ENCODE data around the gene COLEC12.

COLEC12 gene

GRCh38 chr18:374721-375168 lies 125.8 kb downstream of the COLEC12 start:
- Histone ChIP-seq H3K9me3 (ENCODE audit: control insufficient read depth, insufficient read depth, low read depth, low read length) (no peaks in the 10 kb centered on the region), H3K4me1 (ENCODE audit: control insufficient read depth, insufficient read depth, low read length) (no peaks in the 10 kb centered on the region), H3K36me3 (ENCODE audit: control insufficient read depth in 2 of 2, insufficient read depth in 1 of 2, low read length in 2 of 2) (no peaks in the 10 kb centered on the region), H3K4me3 (ENCODE audit: low read depth, low read length) (no peak overlapping the region), H3K27ac (ENCODE audit: extremely low read depth, low read depth, low read length) (no peak overlapping the region)
- TF ChIP-seq ZNF518A (tag by site-specific recombination; conservative IDR thresholded peaks at IDR 0.05; ENCODE audit: low read depth) (no peak), HOXD13 (CRISPR knock-in tag; IDR thresholded peaks at IDR 0.05; ENCODE audit: borderline replicate concordance) (no peak), ZIC2 (tag by site-specific recombination; IDR thresholded peaks at IDR 0.05) (no peak), ZNF513 (tag by site-specific recombination; IDR thresholded peaks at IDR 0.05) (no peak), ZNF544 (tag by site-specific recombination; IDR thresholded peaks at IDR 0.05) (no peak), ZNF621 (tag by site-specific recombination; IDR thresholded peaks at IDR 0.05) (no peak), ZNF521 (tag by site-specific recombination; IDR thresholded peaks at IDR 0.05) (no peak), ZNF350 (tag by site-specific recombination; IDR thresholded peaks at IDR 0.05) (no peak)
- CTCF ChIA-PET: no interaction called here
- POLR2A ChIA-PET: no interaction called here

DNA sequence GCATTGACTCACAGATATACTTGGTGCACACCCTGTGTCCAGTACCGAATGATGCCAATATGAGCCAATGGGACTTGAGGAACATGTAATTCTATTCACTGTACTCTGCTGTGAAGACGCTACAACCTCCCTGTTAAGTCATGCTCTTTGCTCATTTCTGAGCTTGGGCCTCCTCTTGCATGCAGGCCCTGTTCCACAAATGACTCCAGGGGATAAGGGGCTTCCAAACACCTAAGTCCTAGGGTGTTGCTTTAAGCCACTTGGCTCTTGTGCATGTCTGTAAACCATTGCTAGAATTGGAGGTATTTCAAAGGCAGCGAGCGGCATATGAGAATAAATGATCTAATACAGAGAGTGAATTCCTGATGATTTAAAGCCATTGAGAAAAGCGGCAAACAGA lies 126.7 kb downstream of the COLEC12 start:
- Histone ChIP-seq H3K27ac (ENCODE audit: extremely low read depth, low read depth, low read length) (no peak overlapping the region), H3K4me1 (ENCODE audit: control insufficient read depth, insufficient read depth, low read length) (no peaks in the 10 kb centered on the region), H3K9me3 (ENCODE audit: control insufficient read depth, insufficient read depth, low read depth, low read length) (no peaks in the 10 kb centered on the region), H3K36me3 (ENCODE audit: control insufficient read depth in 2 of 2, insufficient read depth in 1 of 2, low read length in 2 of 2) (no peaks in the 10 kb centered on the region), H3K4me3 (ENCODE audit: low read depth, low read length) (no peak overlapping the region)
- ChIA-PET POLR2A (no interaction called here), CTCF (interaction anchor here (0.7 kb wide), 1 partner anchor 13 kb away, joined by 3 read pairs; no protein-coding TSS in a partner anchor)
- TF ChIP-seq ZNF621 (tag by site-specific recombination; IDR thresholded peaks at IDR 0.05): no peak
- no peak for TF ChIP-seq SCRT2 (tag by site-specific recombination; IDR thresholded peaks at IDR 0.05)
- TF ChIP-seq WT1 (tag by site-specific recombination; IDR thresholded peaks at IDR 0.05): no peak

DNA sequence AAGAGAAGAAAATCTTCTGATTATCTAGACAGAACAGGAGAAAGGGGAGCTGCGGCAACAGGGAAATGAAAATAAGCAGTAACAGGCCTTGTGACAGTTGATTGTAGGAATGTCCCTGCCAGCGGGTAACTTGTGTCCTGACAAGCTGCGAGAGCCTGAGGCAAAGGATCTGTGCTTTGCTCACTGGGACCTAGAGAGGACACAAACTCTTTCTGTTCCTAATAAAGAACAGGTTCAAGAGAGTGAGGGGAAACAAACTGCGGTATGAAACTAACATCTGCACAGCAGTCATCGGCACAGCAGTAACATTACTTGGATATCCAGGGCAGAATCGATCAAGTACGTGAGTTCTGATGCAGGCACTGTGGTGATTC lies 128.9 kb downstream of the COLEC12 start:
- no peak for TF ChIP-seq ZNF530 (tag by site-specific recombination; IDR thresholded peaks at IDR 0.05; ENCODE audit: low read depth)
- no peak for TF ChIP-seq PATZ1 (tag by site-specific recombination; IDR thresholded peaks at IDR 0.05)
- TF ChIP-seq, protein P1, sequence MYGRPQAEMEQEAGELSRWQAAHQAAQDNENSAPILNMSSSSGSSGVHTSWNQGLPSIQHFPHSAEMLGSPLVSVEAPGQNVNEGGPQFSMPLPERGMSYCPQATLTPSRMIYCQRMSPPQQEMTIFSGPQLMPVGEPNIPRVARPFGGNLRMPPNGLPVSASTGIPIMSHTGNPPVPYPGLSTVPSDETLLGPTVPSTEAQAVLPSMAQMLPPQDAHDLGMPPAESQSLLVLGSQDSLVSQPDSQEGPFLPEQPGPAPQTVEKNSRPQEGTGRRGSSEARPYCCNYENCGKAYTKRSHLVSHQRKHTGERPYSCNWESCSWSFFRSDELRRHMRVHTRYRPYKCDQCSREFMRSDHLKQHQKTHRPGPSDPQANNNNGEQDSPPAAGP (tag by site-specific recombination; IDR thresholded peaks at IDR 0.05): no peak
- TF ChIP-seq ZNF112 (tag by site-specific recombination; IDR thresholded peaks at IDR 0.05): no peak
- no peak for TF ChIP-seq ZNF837 (tag by site-specific recombination; IDR thresholded peaks at IDR 0.05)
- no peak for TF ChIP-seq ZIC2 (tag by site-specific recombination; IDR thresholded peaks at IDR 0.05)
- no peak for TF ChIP-seq IKZF3 (tag by site-specific recombination; IDR thresholded peaks at IDR 0.05)
- Histone ChIP-seq H3K4me1 (ENCODE audit: control insufficient read depth, insufficient read depth, low read length) (no peaks in the 10 kb centered on the region), H3K36me3 (ENCODE audit: control insufficient read depth in 2 of 2, insufficient read depth in 1 of 2, low read length in 2 of 2) (no peaks in the 10 kb centered on the region), H3K4me3 (ENCODE audit: low read depth, low read length) (no peak overlapping the region), H3K9me3 (ENCODE audit: control insufficient read depth, insufficient read depth, low read depth, low read length) (no peaks in the 10 kb centered on the region), H3K27ac (ENCODE audit: extremely low read depth, low read depth, low read length) (no peak overlapping the region)
- CTCF ChIA-PET: interaction anchor here (0.5 to 0.6 kb wide), 2 partner anchors 21 to 157 kb away, joined by 3 to 5 read pairs; no protein-coding TSS in a partner anchor
- POLR2A ChIA-PET: no interaction called here

All from HEK293 (cell line).